HG02798 (cell line): ENCODE results near the gene PDE9A.

Experiments
- ATAC-seq: cut with Tn5 transposase; IDR thresholded peaks from one replicate; pipeline ENCODE4 v1.9.1; 2021; ENCODE audit warnings: mild to moderate bottlenecking; ENCODE audit not compliant: unreplicated experiment, poor library complexity

PDE9A gene

DNA sequence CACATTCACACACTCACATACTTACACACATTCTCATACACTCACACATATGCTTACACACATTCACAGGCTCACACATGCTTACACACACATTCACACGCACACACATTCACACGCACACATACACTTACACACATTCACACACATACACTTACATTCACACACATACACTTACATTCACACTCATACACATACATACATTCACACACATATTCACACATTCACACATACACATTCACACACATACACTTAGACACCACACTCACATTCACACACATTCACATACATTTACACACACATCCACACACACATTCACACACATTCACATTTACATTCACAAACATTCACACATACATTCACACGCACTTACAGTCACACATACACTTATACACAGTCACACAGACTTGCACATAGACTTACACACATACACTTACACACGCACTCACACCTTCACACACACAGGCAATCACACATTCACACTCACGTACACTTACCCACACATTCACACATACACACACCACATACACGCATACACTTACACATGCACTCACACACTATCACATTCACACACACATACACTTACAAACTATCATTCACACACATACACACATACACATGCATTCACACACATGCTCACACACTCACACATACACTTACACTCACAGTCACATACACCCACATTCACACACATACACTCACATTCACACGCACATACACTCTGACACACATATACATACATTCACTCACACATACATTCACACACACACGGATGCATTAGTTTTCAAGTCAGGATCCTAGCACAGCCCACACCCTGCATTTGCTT, 16.8 kb downstream of the PDE9A start:
- no peak for ATAC-seq

GRCh38 chr21:42670884-42671283, 17.5 kb downstream of the PDE9A start:
- ATAC-seq: no peak

DNA sequence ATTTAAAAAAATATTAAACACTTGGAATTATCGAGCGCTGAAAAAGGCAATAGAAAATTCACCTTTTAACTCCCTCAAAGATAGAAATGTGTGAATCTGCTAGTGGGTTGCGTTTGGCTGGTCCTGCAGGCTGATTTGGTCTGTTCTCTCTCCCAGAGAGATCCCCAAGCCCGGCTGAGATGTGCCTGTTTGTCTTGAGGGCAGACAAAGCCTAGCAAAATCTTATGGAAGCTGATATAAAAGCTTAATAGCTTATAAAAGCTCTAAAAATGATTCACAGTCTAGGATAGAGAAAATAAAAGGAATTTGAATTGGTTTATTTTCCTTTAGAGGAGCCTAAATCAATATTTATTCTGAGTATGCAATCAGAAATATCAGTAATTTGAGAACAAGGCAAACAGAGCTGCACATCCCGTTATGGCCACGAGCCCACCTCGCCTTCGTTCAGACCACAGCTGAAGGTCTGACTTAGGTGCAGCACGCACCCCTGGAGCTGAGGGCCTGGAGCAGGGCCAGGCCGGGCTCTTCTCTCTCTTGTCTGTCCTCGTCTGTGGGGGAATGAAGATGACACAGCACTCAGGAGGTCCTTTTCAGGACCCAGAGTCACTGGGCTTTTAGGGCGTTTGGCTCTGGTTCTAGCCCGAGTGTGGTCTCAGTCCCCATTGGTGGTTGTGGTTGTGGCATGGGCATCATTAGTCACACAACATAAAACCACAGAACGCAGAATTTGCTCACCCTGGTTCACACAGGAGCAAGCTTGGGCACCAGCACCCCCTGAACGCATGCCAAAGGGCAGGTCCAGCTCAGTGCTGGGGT, 18.6 kb downstream of the PDE9A start:
- ATAC-seq: no peak

DNA sequence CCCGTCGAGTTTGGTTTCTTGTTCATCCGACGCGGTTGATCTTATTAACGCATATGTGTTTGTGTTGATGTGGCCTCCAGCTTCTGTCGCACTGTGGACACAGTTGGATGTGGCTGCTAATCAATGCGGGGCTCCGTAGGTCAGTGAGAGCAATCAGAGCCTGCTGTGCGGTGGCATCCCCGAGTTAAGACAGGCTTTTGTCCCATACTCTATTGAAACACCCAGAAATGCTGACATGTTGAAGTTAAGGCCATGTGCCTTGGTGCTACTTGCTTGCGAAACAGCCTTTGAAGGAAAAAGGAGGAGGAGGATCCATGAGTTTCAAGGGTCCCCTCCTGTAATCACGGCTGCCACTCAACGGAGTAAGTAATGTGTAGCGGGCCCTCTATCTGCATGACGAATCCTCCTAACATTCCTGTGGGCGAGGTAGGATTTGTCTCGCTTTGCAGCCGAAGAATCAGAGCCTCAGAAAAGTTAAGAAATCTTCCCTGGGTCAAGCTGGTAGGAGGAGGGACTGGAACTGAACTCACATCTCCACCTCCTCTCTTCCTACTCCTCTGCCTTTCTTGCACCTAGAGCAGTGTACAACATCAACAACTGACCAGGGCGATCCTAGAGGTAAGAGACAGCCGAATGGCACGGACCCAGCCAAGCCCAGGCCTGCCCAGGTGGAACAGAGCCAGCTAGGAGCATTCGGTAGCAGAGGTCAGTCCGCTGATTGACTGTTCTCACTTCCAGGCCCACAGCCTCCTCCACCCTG, 19.5 kb downstream of the PDE9A start:
- no peak for ATAC-seq

- ATAC-seq: no peak
Measured at GRCh38 chr21:42673633-42674328, 20.4 kb downstream of the PDE9A start.

- no peak for ATAC-seq
Measured at GRCh38 chr21:42674351-42674940, 21.0 kb downstream of the PDE9A start.

GRCh38 chr21:42675403-42675802, 22.0 kb downstream of the PDE9A start:
- no peak for ATAC-seq

DNA sequence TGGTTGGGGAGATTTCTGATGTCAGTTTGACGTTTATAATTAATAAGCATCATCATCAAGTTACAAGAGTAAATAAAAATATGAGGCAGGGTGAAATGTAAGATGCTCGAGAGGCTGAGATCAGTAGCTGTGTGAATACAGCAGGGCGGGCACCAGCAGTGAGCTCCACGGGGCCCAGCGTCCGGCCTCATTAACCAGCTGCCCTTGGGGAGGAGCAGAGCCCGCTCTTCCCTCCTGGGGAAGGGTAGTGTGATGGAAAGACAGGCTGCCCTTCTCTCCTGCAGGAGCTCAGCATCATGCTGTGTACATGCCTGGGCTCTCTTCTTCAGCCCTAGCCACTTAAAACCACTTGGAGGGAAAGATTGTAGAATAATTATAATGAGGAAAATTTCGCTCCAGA, 23.4 kb downstream of the PDE9A start:
- no peak for ATAC-seq

GRCh38 chr21:42677339-42678321, 24.2 kb downstream of the PDE9A start:
- no peak for ATAC-seq

DNA sequence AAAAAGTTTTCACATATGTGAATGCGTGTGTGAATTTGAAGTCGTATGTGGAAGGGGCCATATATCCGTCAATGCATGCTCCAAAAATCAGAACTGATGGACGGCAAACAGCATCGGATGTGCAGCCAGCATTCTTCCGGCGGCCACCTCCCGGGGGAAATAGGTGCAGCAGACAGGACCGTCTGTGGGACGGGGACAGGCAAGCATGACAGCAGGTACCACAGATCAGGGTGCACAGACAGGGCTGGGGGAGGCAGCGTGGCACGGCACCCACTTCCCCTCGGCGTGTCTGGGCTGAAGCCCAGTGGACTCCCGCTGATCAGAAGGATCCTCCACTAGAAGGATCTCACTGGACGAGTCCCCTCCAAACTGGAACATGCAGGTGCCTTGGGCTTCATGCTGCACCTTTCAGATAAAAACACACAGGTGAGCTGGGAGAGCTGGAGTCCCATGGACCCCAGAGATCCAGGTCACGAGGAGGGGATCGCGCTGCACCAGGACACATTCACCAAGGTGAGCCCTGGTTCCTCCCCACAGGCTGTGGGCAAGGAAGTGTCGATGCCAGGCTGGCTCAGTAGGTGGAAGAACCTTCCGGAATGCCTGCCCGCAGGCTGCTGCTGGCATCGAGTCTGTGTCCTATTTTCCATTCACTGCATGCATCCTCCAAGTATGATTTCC, 25.3 kb downstream of the PDE9A start:
- no peak for ATAC-seq

DNA sequence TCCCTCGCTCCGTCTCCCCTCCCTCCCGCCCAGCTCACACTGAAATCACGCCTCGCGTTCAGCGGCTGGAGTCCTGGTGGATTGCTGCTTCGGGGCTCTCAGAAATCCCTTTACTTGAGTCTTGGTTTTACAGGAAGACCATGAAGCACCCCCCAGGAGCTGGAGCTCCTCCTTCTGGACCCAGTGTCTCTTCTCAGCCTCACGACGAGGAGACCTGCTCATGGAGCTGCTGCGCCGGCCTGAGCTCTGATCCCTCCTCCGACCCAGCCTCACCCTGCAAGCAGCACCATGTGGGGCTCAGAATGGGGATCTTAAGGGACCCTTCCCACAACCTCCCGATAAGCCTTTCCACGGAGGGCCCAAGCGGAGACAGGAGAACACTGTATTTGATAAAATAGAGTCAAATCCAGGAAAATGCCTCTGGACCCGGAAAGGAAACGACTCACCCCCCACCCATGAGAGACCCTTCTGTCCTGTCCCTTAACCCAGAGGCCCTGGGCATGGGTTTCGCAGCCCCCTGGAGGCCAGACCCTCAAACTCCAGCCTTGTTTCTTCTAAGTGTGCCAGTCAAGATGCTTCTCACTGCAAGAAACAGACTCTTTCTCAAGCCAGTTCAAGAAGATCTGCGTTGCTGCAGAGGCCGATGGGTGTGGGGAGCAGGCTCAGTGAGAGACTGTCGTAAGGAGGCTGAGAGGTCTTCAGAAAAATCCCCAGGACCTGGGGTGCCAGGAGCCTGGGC, 26.1 kb downstream of the PDE9A start:
- no peak for ATAC-seq

GRCh38 chr21:42680058-42680330, 26.6 kb downstream of the PDE9A start:
- ATAC-seq: no peak

GRCh38 chr21:42680429-42680828, 27.0 kb downstream of the PDE9A start:
- no peak for ATAC-seq

DNA sequence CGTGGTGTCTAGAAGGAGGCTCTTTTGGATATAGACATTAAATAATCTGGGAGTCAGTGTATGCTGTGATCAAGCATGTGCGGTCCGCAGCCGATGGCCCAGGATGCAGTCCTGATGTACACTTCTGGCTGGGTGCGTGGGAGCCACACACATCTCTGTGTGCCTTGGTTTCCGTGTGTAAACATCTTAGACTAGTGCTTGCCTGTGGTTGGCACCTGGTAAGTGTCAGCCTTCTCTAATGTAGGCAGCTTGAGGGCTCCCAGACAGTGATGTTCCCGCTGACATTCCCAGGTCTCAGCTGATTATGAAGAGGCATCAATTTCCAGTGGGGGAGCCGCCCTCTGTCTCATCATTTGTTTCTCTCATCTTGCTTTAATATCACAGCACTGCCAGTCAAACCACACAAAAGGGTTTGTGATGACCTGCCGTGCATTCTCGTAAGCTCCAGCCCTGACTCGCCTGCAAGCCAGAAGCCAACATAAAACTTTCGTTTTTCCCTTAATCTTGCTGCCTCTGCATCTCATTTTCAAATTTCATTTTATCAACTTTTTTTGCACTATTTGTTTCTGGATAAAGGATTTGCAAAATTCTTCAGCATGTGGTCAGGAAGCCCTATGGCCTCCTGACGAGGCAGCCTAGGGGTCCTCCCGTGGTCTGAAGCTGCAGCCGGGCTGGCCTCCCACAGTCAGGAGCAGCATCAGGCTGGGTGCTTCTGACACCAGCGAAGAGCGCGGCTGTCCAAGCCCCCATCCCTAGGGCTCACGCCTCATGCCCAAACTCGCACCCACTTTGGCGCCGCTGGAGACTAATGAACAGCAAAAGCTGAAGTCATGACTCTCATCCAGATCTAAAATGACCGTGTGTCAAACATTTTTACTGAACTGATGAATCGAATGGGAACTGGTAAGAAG, 28.1 kb downstream of the PDE9A start:
- ATAC-seq: no peak

- ATAC-seq: no peak
Measured at GRCh38 chr21:42682661-42683210, 29.3 kb downstream of the PDE9A start.

- no peak for ATAC-seq
Measured at GRCh38 chr21:42683371-42684108, 30.1 kb downstream of the PDE9A start.
